HG02840 (cell line): ENCODE results near the gene THSD1.
"Not testable (repeated sequence)": the region's sequence is repeated elsewhere in the genome, so short reads cannot be mapped to it uniquely, and the experiment has no call there.

Experiments used
- ATAC-seq: cut with Tn5 transposase; IDR thresholded peaks from one replicate; pipeline ENCODE4 v1.9.1; 2021; ENCODE audit warnings: mild to moderate bottlenecking, moderate library complexity, moderate number of reproducible peaks; ENCODE audit not compliant: unreplicated experiment, low FRiP score

Gene THSD1

DNA sequence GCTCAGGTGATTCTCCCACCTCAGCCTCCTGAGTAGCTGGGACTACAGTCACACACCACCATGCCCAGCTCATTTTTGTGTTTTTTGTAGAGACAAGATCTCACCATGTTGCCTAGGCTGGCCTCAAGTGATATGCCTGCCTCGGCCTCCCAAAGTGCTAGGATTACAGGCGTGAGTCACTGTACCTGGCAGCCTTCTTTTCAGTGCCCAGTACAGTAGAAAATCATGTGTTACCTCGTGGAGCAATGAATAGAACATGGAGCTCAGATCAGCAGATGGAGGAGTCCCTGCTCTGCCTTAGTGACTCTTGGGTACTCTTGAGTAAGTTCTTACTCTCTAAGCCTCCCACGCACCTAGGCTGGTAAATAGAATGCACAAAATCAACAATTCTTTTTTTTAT is 44.7 kb downstream of the THSD1 start:
- no peak for ATAC-seq

DNA sequence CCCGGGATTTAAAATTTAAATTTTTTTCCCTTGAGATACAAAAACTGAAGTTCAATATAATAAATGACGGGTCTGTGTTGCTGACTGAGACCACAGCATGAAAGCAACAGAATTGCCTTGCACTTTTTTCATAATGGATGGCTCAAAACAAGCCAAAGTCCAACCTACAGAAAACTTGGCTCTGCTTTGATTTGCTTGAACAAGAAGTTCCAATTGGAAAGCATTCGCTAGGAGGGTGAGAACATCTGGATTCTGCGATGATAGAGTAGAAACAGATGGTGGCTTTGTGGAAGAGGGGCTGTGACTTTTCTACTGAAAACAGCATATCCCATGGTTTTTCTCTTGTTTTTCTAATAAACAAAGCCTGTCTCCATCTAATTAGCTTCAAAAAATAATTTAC is 46.4 kb downstream of the THSD1 start:
- no peak for ATAC-seq

GRCh38 chr13:52356327-52356726 is 49.6 kb downstream of the THSD1 start:
- ATAC-seq: no peak

- ATAC-seq: no peak
Observed at GRCh38 chr13:52353193-52353592, 52.8 kb downstream of the THSD1 start.

DNA sequence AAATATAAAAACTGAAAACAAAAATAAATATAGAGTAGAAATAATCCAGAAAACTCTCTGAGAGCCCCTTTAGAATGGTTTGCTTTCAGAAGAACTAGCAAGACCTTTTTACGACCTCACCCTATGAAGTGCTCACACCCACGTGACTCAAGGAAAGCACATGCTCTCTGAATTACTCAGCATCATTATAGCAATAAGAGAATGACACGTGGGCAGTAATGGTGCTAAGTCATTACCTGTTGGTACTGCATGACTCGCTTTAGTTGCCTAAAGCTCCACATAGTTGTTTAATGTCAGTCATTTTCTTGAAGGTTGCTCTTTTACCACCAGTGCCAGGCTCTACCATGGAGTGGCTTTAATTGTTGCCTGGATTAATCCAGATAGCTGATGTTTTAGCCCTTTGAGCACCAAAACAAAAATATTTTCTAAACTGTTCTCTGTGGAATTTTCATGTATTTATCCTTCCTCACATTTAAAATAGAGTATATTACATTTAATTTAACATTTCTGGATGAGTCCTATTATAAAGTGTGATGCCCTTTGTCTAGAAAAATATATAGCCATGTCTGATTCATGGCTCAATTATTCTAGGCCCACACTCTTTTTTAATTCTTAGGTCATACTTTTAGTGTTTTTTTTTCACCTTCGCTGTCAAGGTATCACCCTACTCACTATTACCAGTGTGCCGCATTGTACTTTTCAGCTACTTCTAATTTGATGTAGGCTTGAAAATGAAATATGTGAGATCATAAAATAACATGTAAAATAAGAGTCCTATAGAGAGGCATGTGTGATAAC is 56.8 kb downstream of the THSD1 start:
- ATAC-seq: no peak

- no peak for ATAC-seq
Observed at GRCh38 chr13:52348071-52348470, 57.9 kb downstream of the THSD1 start.

DNA sequence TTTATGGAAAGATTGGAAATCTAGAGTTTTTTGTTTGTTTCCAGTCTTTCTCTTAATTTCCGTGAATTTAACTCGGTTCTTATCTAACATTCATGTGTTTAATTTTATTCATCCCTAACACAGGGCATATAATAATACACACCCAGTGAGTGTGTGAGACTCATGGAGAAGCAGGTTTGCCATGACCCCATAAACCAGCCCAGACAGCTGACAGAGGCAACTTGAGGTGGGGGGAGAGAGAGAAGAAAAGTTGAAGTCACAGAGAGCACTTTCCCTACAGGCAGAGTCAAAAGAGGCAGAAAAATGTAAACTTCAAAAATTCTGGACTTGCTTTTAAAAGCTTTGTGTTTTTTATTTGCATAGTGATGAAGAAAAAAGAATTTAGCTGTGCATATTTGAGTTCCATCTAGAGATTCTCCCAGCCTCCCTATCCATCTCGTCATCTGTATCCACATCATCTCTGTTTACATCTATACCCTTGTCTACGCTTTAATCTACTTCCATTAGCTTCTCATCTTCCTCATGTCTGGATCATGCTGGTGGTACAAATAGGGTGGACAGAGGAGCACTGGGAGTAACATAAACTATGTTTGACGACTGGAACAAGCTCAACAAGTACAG is 60.2 kb downstream of the THSD1 start:
- ATAC-seq: no peak

- no peak for ATAC-seq
Observed at GRCh38 chr13:52345048-52345447, 60.9 kb downstream of the THSD1 start.

DNA sequence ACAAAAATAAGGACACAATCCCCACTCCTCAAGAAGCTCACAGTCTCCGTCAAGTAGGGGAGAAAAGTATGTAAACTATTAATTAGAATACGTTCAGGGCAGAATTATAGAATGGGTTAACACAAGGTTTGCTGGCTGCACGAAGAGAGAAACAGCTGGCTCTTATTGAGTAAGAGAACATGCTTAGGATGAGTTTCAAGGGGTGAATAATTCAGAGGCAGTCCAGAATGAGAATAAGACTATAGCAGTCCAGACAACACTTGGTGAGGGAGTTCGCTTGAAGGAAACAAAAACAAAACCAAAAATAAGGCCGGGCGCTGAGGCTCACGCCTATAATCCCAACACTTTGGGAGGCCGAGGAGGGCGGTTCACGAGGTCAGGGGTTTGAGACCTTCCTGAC is 61.9 kb downstream of the THSD1 start:
- no peak for ATAC-seq

- not testable (repeated sequence) for ATAC-seq
Observed at GRCh38 chr13:52342203-52342602, 63.8 kb downstream of the THSD1 start.

GRCh38 chr13:52337828-52338455 is 68.0 kb downstream of the THSD1 start:
- ATAC-seq: not testable (repeated sequence)

GRCh38 chr13:52334107-52334506 is 71.9 kb downstream of the THSD1 start:
- not testable (repeated sequence) for ATAC-seq

DNA sequence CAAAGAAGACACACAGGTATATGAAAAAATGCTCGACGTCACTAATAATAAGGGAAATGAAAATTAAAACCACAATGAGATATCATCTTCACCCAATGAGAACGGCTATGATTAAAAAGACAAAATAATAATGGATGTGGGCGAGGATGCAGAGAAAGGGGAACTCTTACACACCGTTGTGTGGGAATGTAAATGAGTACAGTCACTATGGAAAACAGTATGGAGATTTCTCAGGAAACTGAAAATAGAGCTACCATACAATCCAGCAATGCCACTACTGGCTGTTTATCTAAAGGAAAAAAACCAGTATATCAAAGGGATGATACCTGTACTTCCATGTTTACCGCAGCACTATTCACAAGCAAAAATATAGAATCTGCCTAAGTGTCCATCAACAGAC is 74.1 kb downstream of the THSD1 start:
- not testable (repeated sequence) for ATAC-seq
